Ishikawa (cell line): ENCODE measurements around the gene GARIN1A.

Experiments used
- CEBPB ChIP-seq: IDR thresholded peaks from 2 replicates; pipeline ENCODE4 v1.6.1; 2012
- CREB1 ChIP-seq: IDR thresholded peaks from 2 replicates; pipeline ENCODE4 v1.6.1; 2012; ENCODE audit warnings: low read depth
- EGR1 ChIP-seq: IDR thresholded peaks from 2 replicates; pipeline ENCODE4 v1.6.1; 2012
- EP300 ChIP-seq: IDR thresholded peaks from 2 replicates; pipeline ENCODE4 v1.6.1; 2012; ENCODE audit warnings: borderline replicate concordance
- FOXM1 ChIP-seq: IDR thresholded peaks from 2 replicates; pipeline ENCODE4 v1.6.1; 2012; ENCODE audit warnings: low read depth, borderline replicate concordance
- MAX ChIP-seq: IDR thresholded peaks from 2 replicates; pipeline ENCODE4 v1.6.1; 2012
- NFIC ChIP-seq: IDR thresholded peaks from 2 replicates; pipeline ENCODE4 v1.6.1; 2012
- RAD21 ChIP-seq: IDR thresholded peaks from 2 replicates; pipeline ENCODE4 v1.6.1; 2012; ENCODE audit warnings: low read depth
- REST ChIP-seq: IDR thresholded peaks from 2 replicates; pipeline ENCODE4 v1.6.1; 2012; ENCODE audit warnings: low read depth, mild to moderate bottlenecking
- TAF1 ChIP-seq: IDR thresholded peaks from 2 replicates; pipeline ENCODE4 v1.6.1; 2012; ENCODE audit warnings: low read depth, mild to moderate bottlenecking
- TCF12 ChIP-seq: IDR thresholded peaks from 2 replicates; pipeline ENCODE4 v1.6.1; 2012; ENCODE audit warnings: low read depth
- TEAD4 ChIP-seq: IDR thresholded peaks from 2 replicates; pipeline ENCODE4 v1.6.1; 2012
- USF1 ChIP-seq: IDR thresholded peaks from 2 replicates; pipeline ENCODE4 v1.6.1; 2012
- YY1 ChIP-seq: IDR thresholded peaks from 2 replicates; pipeline ENCODE4 v1.6.1; 2012; ENCODE audit warnings: low read depth
- ZBTB7A ChIP-seq: IDR thresholded peaks from 2 replicates; pipeline ENCODE4 v1.6.1; 2012; ENCODE audit warnings: low read depth

The GARIN1A gene

GRCh38 chr7:128671992-128672391 is at the start of gene GARIN1A:
TSS of gene GARIN1A (plus strand) at chr7:128672292. CDS start at chr7:128672398, 106 bp downstream.
- no peak for TF ChIP-seq CREB1
- no peak for TF ChIP-seq EP300
- TF ChIP-seq TCF12: no peak
- TF ChIP-seq CEBPB: no peak
- TF ChIP-seq NFIC: no peak
- no peak for TF ChIP-seq RAD21
- TF ChIP-seq TEAD4: no peak
- TF ChIP-seq USF1: no peak
- TF ChIP-seq MAX: no peak
- no peak for TF ChIP-seq EGR1
- TF ChIP-seq ZBTB7A: no peak
- no peak for TF ChIP-seq TAF1
- no peak for TF ChIP-seq FOXM1
- no peak for TF ChIP-seq REST
- no peak for TF ChIP-seq YY1

GRCh38 chr7:128633915-128634314 is 38.2 kb upstream of the GARIN1A start:
- TF ChIP-seq REST: peak; percentile 63

GRCh38 chr7:128645844-128646243 is 26.2 kb upstream of the GARIN1A start:
- TF ChIP-seq REST: peak; percentile 78

- TF ChIP-seq CREB1 (no peak), TCF12 (no peak)
Observed at GRCh38 chr7:128660596-128660995, 11.5 kb upstream of the GARIN1A start.

GRCh38 chr7:128661446-128661845 is 10.6 kb upstream of the GARIN1A start:
- no peak for TF ChIP-seq USF1
- no peak for TF ChIP-seq CEBPB
- no peak for TF ChIP-seq REST
